HG03442 (cell line): ENCODE data around the gene ITPR2.
"Not testable (repeated sequence)": the region's sequence is repeated elsewhere in the genome, so short reads cannot be mapped to it uniquely, and the experiment has no call there.

Experiments
- ATAC-seq: cut with Tn5 transposase; IDR thresholded peaks from one replicate; pipeline ENCODE4 v1.9.1; 2021; ENCODE audit warnings: mild to moderate bottlenecking, moderate library complexity; ENCODE audit not compliant: unreplicated experiment

The ITPR2 gene

GRCh38 chr12:26331136-26331535 is 501.9 kb downstream of the ITPR2 start:
- ATAC-seq = no peak

DNA sequence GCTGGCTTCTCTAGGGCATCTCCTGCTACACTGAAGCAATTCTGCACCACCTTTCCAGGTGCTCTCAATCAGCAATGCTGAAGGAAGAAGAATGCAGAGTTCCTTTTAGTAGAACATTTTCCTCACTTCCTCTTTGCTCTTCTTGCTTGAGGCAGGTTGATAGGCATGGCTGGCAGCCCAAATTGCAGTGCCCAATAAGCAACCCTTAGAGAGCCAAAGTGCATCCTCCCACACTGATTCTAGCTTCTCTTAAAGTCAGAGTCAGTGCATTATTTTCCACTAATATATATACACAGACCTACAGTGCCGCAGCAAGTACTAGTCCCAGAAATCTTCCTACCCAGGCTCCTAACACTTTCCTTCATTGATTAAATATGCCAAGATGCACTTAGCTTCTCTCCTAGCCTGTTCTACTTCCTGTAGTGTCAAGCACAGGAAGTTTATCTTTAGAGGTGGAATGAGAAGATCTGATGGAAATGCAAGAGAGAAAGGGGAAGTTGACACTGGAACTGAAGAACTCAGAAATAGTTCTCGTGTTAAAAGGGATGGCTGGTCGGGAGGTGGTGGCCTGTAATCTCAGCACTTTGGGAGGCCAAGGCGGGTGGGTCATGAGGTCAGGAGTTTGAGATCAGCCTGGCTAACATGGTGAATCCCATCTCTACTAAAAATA is 504.9 kb downstream of the ITPR2 start:
- ATAC-seq = peak; percentile 57

DNA sequence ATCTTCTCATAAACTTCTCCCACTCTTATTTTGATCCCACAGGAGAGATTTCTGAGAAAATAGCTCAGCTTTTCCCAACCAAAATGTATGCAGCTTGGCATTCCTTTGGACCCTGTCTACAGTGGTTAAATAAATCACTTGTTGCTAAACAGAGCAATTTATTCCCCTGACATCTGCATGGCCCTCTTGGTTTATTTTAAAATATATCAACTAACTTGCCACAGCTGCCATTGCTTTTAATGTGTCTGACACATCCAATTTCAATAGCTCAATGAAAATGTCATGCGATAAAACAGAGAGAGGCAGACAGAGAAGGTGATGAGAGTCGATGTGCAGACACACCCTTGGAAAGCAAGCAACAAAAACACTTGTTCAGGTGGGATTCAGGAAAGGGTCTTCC is 509.3 kb downstream of the ITPR2 start:
- no peak for ATAC-seq

GRCh38 chr12:26319511-26319910 is 513.5 kb downstream of the ITPR2 start:
- ATAC-seq = no peak

DNA sequence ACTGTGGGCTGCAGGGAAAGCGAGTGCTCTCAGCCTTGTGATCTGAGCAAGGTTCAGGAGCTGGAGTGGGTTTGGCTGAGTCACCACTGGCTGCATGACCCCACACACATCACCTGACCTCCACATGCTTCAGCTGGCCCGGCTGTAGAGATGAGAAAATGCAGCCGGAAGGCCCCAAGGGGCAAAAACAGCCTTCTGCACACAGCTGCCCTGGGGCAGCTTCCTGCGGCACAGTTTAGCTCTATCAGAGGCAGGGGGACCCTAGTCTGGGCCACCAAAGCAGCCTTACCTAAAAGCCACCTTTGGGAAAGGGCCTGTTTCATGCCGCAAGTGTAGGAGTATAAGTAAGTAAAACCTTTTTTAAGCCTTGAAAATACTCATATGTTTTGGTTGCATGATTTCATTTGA is 514.3 kb downstream of the ITPR2 start:
- peak; percentile 89 for ATAC-seq

DNA sequence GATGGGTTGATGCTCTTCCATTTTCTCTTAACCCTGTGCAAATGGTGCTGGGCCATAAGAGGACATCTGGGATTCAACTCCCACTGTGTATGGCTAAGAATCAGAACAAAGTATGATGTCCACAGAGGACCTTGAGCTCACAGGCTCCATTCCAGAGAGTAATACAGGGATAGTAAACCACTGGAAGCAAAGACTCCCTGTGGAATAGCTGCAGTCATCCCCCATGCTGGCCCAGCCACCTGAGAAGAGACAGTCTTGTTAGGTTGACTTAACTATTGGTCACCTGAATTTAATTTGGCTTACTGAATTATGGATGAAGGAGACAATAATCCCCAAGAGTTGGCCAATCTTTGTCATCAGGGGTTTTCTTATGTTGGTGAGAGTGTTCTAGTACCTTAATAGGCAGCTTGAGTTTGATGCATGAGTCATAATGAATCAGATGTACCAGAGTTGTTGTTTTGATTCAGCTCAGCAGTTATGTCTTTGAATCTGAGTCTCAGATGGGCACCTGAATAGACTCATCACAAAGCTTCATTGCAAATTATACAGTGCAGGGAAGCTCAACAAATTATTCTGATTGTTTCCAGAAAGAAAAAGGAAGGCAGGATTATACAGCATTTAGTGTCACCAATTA is 514.9 kb downstream of the ITPR2 start:
- ATAC-seq = peak; percentile 64

GRCh38 chr12:26314103-26314502 is 518.9 kb downstream of the ITPR2 start:
- not testable (repeated sequence) for ATAC-seq

- ATAC-seq = not testable (repeated sequence)
Observed at GRCh38 chr12:26310489-26310888, 522.5 kb downstream of the ITPR2 start.

DNA sequence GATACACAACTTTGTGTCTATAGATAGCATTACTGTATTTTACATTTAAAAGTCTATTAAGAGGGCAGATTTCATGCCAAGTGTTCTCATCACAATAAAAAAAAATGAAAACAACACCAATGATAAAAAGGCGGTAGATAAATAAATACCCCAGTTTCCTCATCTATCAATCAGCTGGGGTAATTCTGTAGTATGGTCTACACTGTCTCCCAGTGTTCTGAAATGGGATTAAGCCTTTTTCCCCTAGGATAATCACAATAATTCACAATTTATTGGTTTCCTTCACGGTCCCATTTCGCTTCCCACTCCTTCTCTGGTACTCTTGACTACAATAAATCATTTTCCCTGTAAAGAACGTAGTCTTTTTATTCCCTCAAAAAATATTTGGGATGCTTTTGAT is 523.4 kb downstream of the ITPR2 start:
- ATAC-seq = no peak

GRCh38 chr12:26304273-26304672 is 528.7 kb downstream of the ITPR2 start:
- ATAC-seq = no peak

DNA sequence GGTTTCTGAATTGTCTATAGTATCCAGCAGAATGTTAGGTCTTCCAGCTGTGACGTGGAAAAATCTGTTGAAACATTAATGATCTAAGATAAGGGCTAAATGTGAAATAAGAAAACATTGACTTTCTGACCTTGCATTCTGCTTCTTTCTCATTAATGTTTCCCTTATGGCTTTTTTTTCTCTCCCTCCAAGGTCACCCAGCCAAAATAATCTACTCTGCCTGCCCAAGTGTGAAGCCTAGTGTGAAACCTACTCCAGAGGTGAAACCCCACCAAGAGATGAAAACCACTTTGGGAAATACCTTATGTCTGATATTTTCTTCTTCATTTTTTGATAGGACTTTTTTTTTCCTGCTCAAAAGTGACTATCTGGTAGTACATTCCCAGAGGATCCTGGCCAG is 529.6 kb downstream of the ITPR2 start:
- no peak for ATAC-seq

DNA sequence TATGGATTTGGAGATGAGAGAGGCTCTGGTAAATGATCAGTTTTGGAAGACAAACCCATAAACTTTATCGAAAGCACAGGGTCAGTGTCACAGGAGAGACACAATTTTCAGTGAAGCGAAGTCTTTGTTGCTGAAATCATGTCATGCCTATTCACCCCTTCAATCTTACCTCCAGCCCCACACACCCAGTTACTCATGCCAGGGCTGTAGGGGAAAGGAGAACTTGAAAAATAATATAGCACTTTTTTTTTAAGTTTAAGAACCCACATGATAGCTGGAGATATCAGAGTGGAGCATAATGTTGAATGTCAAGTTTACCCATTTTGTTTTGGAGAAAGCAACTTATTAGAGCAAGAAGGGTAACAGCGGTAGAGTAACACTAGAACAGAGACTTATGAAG is 530.2 kb downstream of the ITPR2 start:
- ATAC-seq = no peak

GRCh38 chr12:26299751-26300150 is 533.2 kb downstream of the ITPR2 start:
- ATAC-seq = no peak

- ATAC-seq = peak; percentile 99
Observed at GRCh38 chr12:26298785-26299621, 534.0 kb downstream of the ITPR2 start.

- ATAC-seq = no peak
Observed at GRCh38 chr12:26297396-26298070, 535.5 kb downstream of the ITPR2 start.

- ATAC-seq = no peak
Observed at GRCh38 chr12:26295001-26295400, 538.0 kb downstream of the ITPR2 start.

GRCh38 chr12:26293612-26294011 is 539.4 kb downstream of the ITPR2 start:
- no peak for ATAC-seq

DNA sequence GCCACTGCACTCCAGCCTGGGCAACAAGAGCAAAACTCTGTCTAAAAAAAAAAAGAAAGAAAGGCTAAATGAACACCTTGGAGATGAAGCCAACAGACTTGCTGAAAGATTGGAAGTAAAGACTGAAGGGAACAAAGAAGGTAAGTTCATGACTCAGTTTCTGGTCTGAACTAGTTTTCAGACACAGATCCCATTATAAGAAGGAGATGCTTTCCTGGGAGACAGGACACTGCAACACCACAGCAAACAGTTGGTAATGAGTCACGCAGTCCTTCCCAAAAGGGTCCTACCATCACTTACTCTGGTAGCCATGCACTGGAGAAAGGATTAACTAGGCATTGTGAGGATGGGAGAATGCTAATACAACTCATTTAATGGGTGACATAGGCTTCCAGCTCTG is 540.4 kb downstream of the ITPR2 start:
- no peak for ATAC-seq

GRCh38 chr12:26290565-26290964 is 542.4 kb downstream of the ITPR2 start:
- no peak for ATAC-seq

DNA sequence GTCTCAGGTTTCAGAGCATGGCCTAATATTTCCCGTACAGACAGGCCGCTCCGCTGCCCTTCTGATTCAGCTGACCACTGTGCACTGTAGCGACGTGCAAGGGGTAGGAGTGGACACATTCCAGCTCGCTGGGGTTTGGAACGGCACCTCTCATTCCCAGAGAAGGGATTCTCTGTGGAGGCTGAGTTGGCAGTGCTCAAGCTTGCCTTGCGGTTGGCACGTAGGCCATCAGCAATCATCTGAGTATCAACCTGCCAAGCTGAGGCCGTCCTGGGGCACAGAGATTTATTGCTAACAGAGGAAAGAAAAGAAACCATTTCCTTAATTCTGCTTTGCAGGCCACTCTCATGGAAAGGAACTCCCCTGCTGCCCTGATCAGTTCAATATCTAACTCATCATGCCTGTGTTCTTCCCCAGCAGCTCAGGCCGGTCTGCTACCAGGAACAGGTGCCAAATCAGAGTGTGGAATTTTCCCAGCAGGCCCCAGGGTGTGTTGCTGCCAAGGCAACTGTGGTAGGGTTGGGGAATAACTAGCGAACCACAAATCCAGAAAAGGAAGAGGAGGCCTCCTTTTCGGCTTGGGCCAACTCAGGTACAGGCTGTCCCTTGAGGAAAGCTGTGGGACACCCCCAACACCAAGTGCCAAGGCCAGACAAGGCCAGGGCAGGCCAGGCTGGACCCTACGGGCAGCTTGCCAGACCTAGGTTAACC is 545.2 kb downstream of the ITPR2 start:
- ATAC-seq = no peak
